Esophagus mucosa (tissue), 1 donor: ENCODE results near the gene SLC35F2. TPM values are rescaled to one million over a fixed set of nuclear protein-coding genes. Genes with fewer than 3 reads are reported as not detected.

Experiments
- total RNA-seq: library from RNA; stranded (reverse); gene quantifications from one replicate; pipeline ENCODE4 v1.2.4, GENCODE V29; 2023
- donor health status: DM: yes; HTN: yes; CAD: no.

SLC35F2 gene
- total RNA-seq, 1 donor from 2014 or later, result 14.7 TPM

Other genes starting within 250 kb of the SLC35F2 start
- gene SLN, start 146.7 kb downstream of the SLC35F2 start, total RNA-seq, result 0.52 TPM
- gene RAB39A, start 69.7 kb upstream of the SLC35F2 start, total RNA-seq, result not detected
- gene CUL5, start 150.1 kb upstream of the SLC35F2 start, total RNA-seq, result 23.4 TPM